Measurements from ENCODE around the gene AP1G2. TPM values are rescaled to one million over a fixed set of nuclear protein-coding genes. Genes with fewer than 3 reads are reported as not detected.

Gene AP1G2
- total and polyA plus RNA-seq, 2 of the 13 experiments (the other 11 are each of a cell fraction or from before 2014, with no cell fraction given), result 96.9 to 611 TPM

GRCh38 chr14:23613242-23614070 is 45.9 kb upstream of the AP1G2 start (continued):
- no peak for TF ChIP-seq SMARCE1 (IDR thresholded peaks at IDR 0.05; ENCODE audit: borderline replicate concordance)
- TF ChIP-seq PHB2 (IDR thresholded peaks at IDR 0.05; ENCODE audit: partially characterized antibody), result no peak
- TF ChIP-seq ZNF34 (CRISPR knock-in tag; IDR thresholded peaks at IDR 0.05; ENCODE audit: borderline replicate concordance), result no peak; the same call in 1 of the 2 replicates
- TF ChIP-seq KAT2B (IDR thresholded peaks at IDR 0.05; ENCODE audit: borderline replicate concordance, low read depth, low read length), result no peak
- no peak for TF ChIP-seq SRSF9 (IDR thresholded peaks at IDR 0.05; ENCODE audit: borderline replicate concordance, insufficient read depth, low read depth, low read length, poor library complexity, severe bottlenecking)
- TF ChIP-seq IKZF4 (CRISPR knock-in tag; IDR thresholded peaks at IDR 0.05; ENCODE audit: borderline replicate concordance, low read depth, not compliant biosample characterization), result no peak
- 0 out of 2 replicates have a peak, but pooled peaks have one; percentile 26 for TF ChIP-seq ZNF343 (CRISPR knock-in tag; IDR thresholded peaks at IDR 0.05)
- TF ChIP-seq ZNF432 (CRISPR knock-in tag; IDR thresholded peaks at IDR 0.05; ENCODE audit: borderline replicate concordance), result no peak
- TF ChIP-seq ZNF101 (CRISPR knock-in tag; IDR thresholded peaks at IDR 0.05; ENCODE audit: borderline replicate concordance, low read depth), result no peak
- peak; percentile 64 for TF ChIP-seq HINFP (CRISPR knock-in tag; IDR thresholded peaks at IDR 0.05; ENCODE audit: low read depth)
- TF ChIP-seq BCL3 (CRISPR knock-in tag; IDR thresholded peaks at IDR 0.05), result no peak
- no peak for TF ChIP-seq YEATS4 (CRISPR knock-in tag; IDR thresholded peaks at IDR 0.05; ENCODE audit: borderline replicate concordance)
- peak; percentile 94 for TF ChIP-seq NCOA2 (CRISPR knock-in tag; IDR thresholded peaks at IDR 0.05)
- TF ChIP-seq ZNF12 (CRISPR knock-in tag; IDR thresholded peaks at IDR 0.05), result peak; percentile 88
- no peak for TF ChIP-seq HNRNPL (IDR thresholded peaks at IDR 0.05; ENCODE audit: low read depth, low read length)
- 0 out of 2 replicates have a peak, but pooled peaks have one; percentile 24 for TF ChIP-seq ZFP41 (CRISPR knock-in tag; IDR thresholded peaks at IDR 0.05; ENCODE audit: borderline replicate concordance)
- peak; percentile 71 for TF ChIP-seq DBP (CRISPR knock-in tag; IDR thresholded peaks at IDR 0.05; ENCODE audit: not compliant biosample characterization)
- TF ChIP-seq MAFF (IDR thresholded peaks at IDR 0.05; ENCODE audit: low read depth, low read length), result no peak
- TF ChIP-seq KLF11 (CRISPR knock-in tag; IDR thresholded peaks at IDR 0.05), result no peak
- peak; percentile 89 for TF ChIP-seq ZNF205 (CRISPR knock-in tag; IDR thresholded peaks at IDR 0.05)
- TF ChIP-seq ZNF503 (CRISPR knock-in tag; IDR thresholded peaks at IDR 0.05), result peak; percentile 82
- TF ChIP-seq ZNF496 (CRISPR knock-in tag; IDR thresholded peaks at IDR 0.05; ENCODE audit: insufficient replicate concordance), result no peak
- TF ChIP-seq RORA (CRISPR knock-in tag; IDR thresholded peaks at IDR 0.05), result no peak
- TF ChIP-seq PCBP1 (IDR thresholded peaks at IDR 0.05; ENCODE audit: borderline replicate concordance, low read depth, low read length), result no peak
- TF ChIP-seq ZNF207 (IDR thresholded peaks at IDR 0.05; ENCODE audit: borderline replicate concordance), result no peak
